GM12864 (cell line): Measurements from ENCODE around the gene DAGLA.

Source experiments
- DNase-seq: peaks from one replicate; pipeline ENCODE4 v3.0.0-alpha.2; 2011; ENCODE audit warnings: low read depth
- H3K4me3 ChIP-seq: 2 replicates; pipeline ENCODE4 v1.5.1; 2011; ENCODE audit warnings: mild to moderate bottlenecking, low read depth, low read length, control low read depth
- CTCF ChIP-seq: IDR thresholded peaks from 2 replicates; pipeline ENCODE4 v1.5.1; 2011; ENCODE audit warnings: low read depth, mild to moderate bottlenecking, moderate library complexity, low read length, control low read depth, inconsistent platforms; ENCODE audit errors: missing control alignments

DAGLA gene

GRCh38 chr11:61690706-61691379 is 10.7 kb downstream of the DAGLA start:
- TF ChIP-seq CTCF: no peak
- no peak for DNase-seq
- H3K4me3 ChIP-seq: no peak overlapping the region

GRCh38 chr11:61691380-61692156 is 11.4 kb downstream of the DAGLA start:
- no peak overlapping the region for H3K4me3 ChIP-seq
- no peak for TF ChIP-seq CTCF
- DNase-seq: no peak

GRCh38 chr11:61693922-61694601 is 13.9 kb downstream of the DAGLA start:
- DNase-seq: no peak
- no peak overlapping the region for H3K4me3 ChIP-seq
- no peak for TF ChIP-seq CTCF

- H3K4me3 ChIP-seq: no peak overlapping the region
- no peak for TF ChIP-seq CTCF
- no peak for DNase-seq
Measured at GRCh38 chr11:61694602-61694939, 14.4 kb downstream of the DAGLA start.

GRCh38 chr11:61694946-61695706 is 14.9 kb downstream of the DAGLA start:
- no peak for TF ChIP-seq CTCF
- DNase-seq: no peak
- no peak overlapping the region for H3K4me3 ChIP-seq

GRCh38 chr11:61695917-61696316 is 15.7 kb downstream of the DAGLA start:
- no peak overlapping the region for H3K4me3 ChIP-seq
- DNase-seq: no peak
- TF ChIP-seq CTCF: no peak
